ENCODE results near the gene SLC16A1. TPM values are rescaled to one million over a fixed set of nuclear protein-coding genes. Genes with fewer than 3 reads are reported as not detected.
"Not testable (repeated sequence)": the region's sequence is repeated elsewhere in the genome, so short reads cannot be mapped to it uniquely, and the experiment has no call there.

The SLC16A1 gene
- total RNA-seq, 1 donor from 2014 or later = 58.7 TPM

- Mint-ChIP-seq H3K27ac (ENCODE audit: unreplicated experiment) (no peak overlapping the region), H3K9me3 (ENCODE audit: unreplicated experiment) (peaks cover 17% of the 10 kb centered on the region), H3K4me1 (ENCODE audit: unreplicated experiment) (no peaks in the 10 kb centered on the region), H3K4me3 (ENCODE audit: unreplicated experiment) (no peak overlapping the region), H3K36me3 (ENCODE audit: unreplicated experiment) (peaks cover 3% of the 10 kb centered on the region), H3K27me3 (ENCODE audit: unreplicated experiment) (no peaks in the 10 kb centered on the region)
- no peak for TF ChIP-seq CTCF (IDR thresholded peaks at IDR 0.05)
- DNase-seq (ENCODE audit: extremely low spot score, unreplicated experiment) = no peak
These were observed 62.0 kb downstream of the SLC16A1 start for GRCh38 chr1:112894010-112894292.

GRCh38 chr1:112893288-112894009, 62.5 kb downstream of the SLC16A1 start:
- Mint-ChIP-seq H3K9me3 (ENCODE audit: unreplicated experiment) (peaks cover 17% of the 10 kb centered on the region), H3K36me3 (ENCODE audit: unreplicated experiment) (peaks cover 3% of the 10 kb centered on the region), H3K4me3 (ENCODE audit: unreplicated experiment) (no peak overlapping the region), H3K27me3 (ENCODE audit: unreplicated experiment) (no peaks in the 10 kb centered on the region), H3K27ac (ENCODE audit: unreplicated experiment) (no peak overlapping the region), H3K4me1 (ENCODE audit: unreplicated experiment) (no peaks in the 10 kb centered on the region)
- TF ChIP-seq CTCF (IDR thresholded peaks at IDR 0.05) = no peak
- peak; percentile 54 for DNase-seq (ENCODE audit: extremely low spot score, unreplicated experiment)

GRCh38 chr1:112889906-112890305, 66.1 kb downstream of the SLC16A1 start:
- H3K36me3 Mint-ChIP-seq (ENCODE audit: unreplicated experiment); H3K27ac Mint-ChIP-seq (ENCODE audit: unreplicated experiment); H3K27me3 Mint-ChIP-seq (ENCODE audit: unreplicated experiment); H3K9me3 Mint-ChIP-seq (ENCODE audit: unreplicated experiment); H3K4me3 Mint-ChIP-seq (ENCODE audit: unreplicated experiment); H3K4me1 Mint-ChIP-seq (ENCODE audit: unreplicated experiment): not testable (repeated sequence)
- DNase-seq (ENCODE audit: extremely low spot score, unreplicated experiment) = peak; percentile 53

GRCh38 chr1:112889052-112889768, 66.8 kb downstream of the SLC16A1 start:
- no peaks in the 10 kb centered on the region for H3K4me1 Mint-ChIP-seq (ENCODE audit: unreplicated experiment)
- H3K27me3 Mint-ChIP-seq (ENCODE audit: unreplicated experiment) = no peaks in the 10 kb centered on the region
- H3K9me3 Mint-ChIP-seq (ENCODE audit: unreplicated experiment) = peaks cover 5% of the 10 kb centered on the region
- no peak overlapping the region for H3K4me3 Mint-ChIP-seq (ENCODE audit: unreplicated experiment)
- no peak overlapping the region for H3K27ac Mint-ChIP-seq (ENCODE audit: unreplicated experiment)
- TF ChIP-seq CTCF (IDR thresholded peaks at IDR 0.05) = no peak
- no peak for DNase-seq (ENCODE audit: extremely low spot score, unreplicated experiment)
- H3K36me3 Mint-ChIP-seq (ENCODE audit: unreplicated experiment) = no peaks in the 10 kb centered on the region

- no peaks in the 10 kb centered on the region for H3K4me1 Mint-ChIP-seq (ENCODE audit: unreplicated experiment)
- peaks cover 2% of the 10 kb centered on the region for H3K9me3 Mint-ChIP-seq (ENCODE audit: unreplicated experiment)
- no peaks in the 10 kb centered on the region for H3K27me3 Mint-ChIP-seq (ENCODE audit: unreplicated experiment)
- DNase-seq (ENCODE audit: extremely low spot score, unreplicated experiment) = no peak
- no peaks in the 10 kb centered on the region for H3K36me3 Mint-ChIP-seq (ENCODE audit: unreplicated experiment)
- no peak for TF ChIP-seq CTCF (IDR thresholded peaks at IDR 0.05)
- H3K4me3 Mint-ChIP-seq (ENCODE audit: unreplicated experiment) = no peak overlapping the region
- H3K27ac Mint-ChIP-seq (ENCODE audit: unreplicated experiment) = no peak overlapping the region
These were observed 67.4 kb downstream of the SLC16A1 start for GRCh38 chr1:112888630-112889029.
